PC-9 (cell line): ENCODE data around the gene PTPRG.

Experiments
- EZH2 ChIP-seq: fragments of 200-600 bp; sonication (generic); IDR thresholded peaks from 2 replicates; pipeline ENCODE4 v1.8.0; 2017; ENCODE audit warnings: antibody characterized with exemption, low read depth
- TF ChIP-seq, protein P1 (sequence below): fragments of 200-600 bp; sonication (generic); conservative IDR thresholded peaks from 2 replicates; pipeline ENCODE4 v1.6.1; 2017; ENCODE audit warnings: mixed run types, antibody characterized with exemption, mild to moderate bottlenecking, moderate library complexity

DNA sequence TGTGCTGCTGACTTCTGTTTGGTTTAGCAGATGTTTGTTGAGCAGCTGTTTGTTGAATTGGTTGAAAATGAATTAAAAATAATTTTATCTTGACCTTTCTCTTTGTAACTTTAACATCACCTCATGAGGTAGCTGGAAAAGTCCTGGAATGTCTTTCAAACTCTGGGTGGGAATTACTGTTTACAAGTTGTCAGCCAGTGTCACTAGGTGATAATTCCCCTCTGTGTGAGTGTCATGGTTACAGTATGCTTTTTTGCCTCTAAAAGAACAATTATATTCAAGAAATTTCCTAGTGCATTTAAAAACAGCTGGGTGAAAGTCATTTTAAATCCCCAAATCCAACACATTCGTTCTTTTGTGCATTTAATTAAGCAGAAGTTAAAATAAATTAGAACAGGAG is 113.2 kb downstream of the PTPRG start:
- TF ChIP-seq, protein P1, sequence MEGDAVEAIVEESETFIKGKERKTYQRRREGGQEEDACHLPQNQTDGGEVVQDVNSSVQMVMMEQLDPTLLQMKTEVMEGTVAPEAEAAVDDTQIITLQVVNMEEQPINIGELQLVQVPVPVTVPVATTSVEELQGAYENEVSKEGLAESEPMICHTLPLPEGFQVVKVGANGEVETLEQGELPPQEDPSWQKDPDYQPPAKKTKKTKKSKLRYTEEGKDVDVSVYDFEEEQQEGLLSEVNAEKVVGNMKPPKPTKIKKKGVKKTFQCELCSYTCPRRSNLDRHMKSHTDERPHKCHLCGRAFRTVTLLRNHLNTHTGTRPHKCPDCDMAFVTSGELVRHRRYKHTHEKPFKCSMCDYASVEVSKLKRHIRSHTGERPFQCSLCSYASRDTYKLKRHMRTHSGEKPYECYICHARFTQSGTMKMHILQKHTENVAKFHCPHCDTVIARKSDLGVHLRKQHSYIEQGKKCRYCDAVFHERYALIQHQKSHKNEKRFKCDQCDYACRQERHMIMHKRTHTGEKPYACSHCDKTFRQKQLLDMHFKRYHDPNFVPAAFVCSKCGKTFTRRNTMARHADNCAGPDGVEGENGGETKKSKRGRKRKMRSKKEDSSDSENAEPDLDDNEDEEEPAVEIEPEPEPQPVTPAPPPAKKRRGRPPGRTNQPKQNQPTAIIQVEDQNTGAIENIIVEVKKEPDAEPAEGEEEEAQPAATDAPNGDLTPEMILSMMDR = no peak
- no peak for TF ChIP-seq EZH2
